IMR-90 (cell line): ENCODE results near the gene HDGFL2. TPM values are rescaled to one million over a fixed set of nuclear protein-coding genes. Genes with fewer than 3 reads are reported as not detected.

Experiments
- ATAC-seq: fragments of 200-7000 bp; cut with Tn5 transposase; 2 replicates; pipeline ENCODE4 v1.9.1; 2020; ENCODE audit warnings: low read depth, mild to moderate bottlenecking, moderate library complexity
- BruUV-seq: library from RNA; stranded (reverse); fragments of 400-500 nt; replicated peaks from 2 replicates; lab custom pipeline; 2021; lab: Mats Ljungman, UMichigan
- CTCF ChIA-PET: fragments of 300-600 bp; formaldehyde crosslinking; extraction: SDS; loops from one replicate; lab custom pipeline; 2021; ENCODE audit warnings: antibody characterized with exemption; lab: Yijun Ruan, JAX
- POLR2A ChIA-PET: fragments of 300-600 bp; sonication (Branson Sonifier 250); formaldehyde crosslinking; loops from one replicate; lab custom pipeline; 2022; ENCODE audit warnings: antibody characterized with exemption; ENCODE audit not compliant: unreplicated experiment; lab: Charles Lee
- DNase-seq: peaks from one replicate; pipeline ENCODE4 v3.0.0; 2013
- H2AFZ ChIP-seq: replicated peaks from 2 replicates; pipeline ENCODE3; 2013; ENCODE audit warnings: low read length, mild to moderate bottlenecking; ENCODE audit not compliant: poor library complexity
- H2AK5ac ChIP-seq: 2 replicates; pipeline ENCODE4 v1.6.1; 2013; ENCODE audit warnings: low read depth, low read length, inconsistent platforms
- H2AK9ac ChIP-seq: replicated peaks from 2 replicates; pipeline ENCODE3; 2013; ENCODE audit warnings: mild to moderate bottlenecking, low read depth, low read length, moderate library complexity; ENCODE audit not compliant: poor library complexity
- H2BK120ac ChIP-seq: 2 replicates; pipeline ENCODE4 v1.6.1; 2013; ENCODE audit warnings: low read depth, low read length, inconsistent platforms
- H2BK15ac ChIP-seq: 3 replicates; pipeline ENCODE4 v1.6.1; 2013; ENCODE audit warnings: low read depth, low read length, inconsistent platforms
- H2BK20ac ChIP-seq: 2 replicates; pipeline ENCODE4 v1.6.1; 2013; ENCODE audit warnings: low read depth, mild to moderate bottlenecking, inconsistent platforms, low read length, moderate library complexity
- H2BK5ac ChIP-seq: 2 replicates; pipeline ENCODE4 v1.6.1; 2013; ENCODE audit warnings: mild to moderate bottlenecking, low read depth, low read length, inconsistent platforms; ENCODE audit not compliant: poor library complexity, severe bottlenecking
- H3K14ac ChIP-seq: replicated peaks from 2 replicates; pipeline ENCODE4 v1.6.1; 2013; ENCODE audit warnings: low read depth, low read length, inconsistent platforms
- H3K18ac ChIP-seq: 2 replicates; pipeline ENCODE4 v1.6.1; 2013; ENCODE audit warnings: low read depth, low read length, control low read depth
- H3K23ac ChIP-seq: 2 replicates; pipeline ENCODE4 v1.6.1; 2013; ENCODE audit warnings: low read depth, low read length, inconsistent platforms
- H3K27ac ChIP-seq: 2 replicates; pipeline ENCODE4 v1.5.1; 2013; ENCODE audit warnings: mild to moderate bottlenecking, control low read depth, low read length; ENCODE audit not compliant: insufficient read depth
- H3K27me3 ChIP-seq: 2 replicates; pipeline ENCODE4 v1.6.1; 2013; ENCODE audit warnings: low read length; ENCODE audit not compliant: control insufficient read depth, insufficient read depth
- H3K36me3 ChIP-seq: 2 replicates; pipeline ENCODE4 v1.6.1; 2013; ENCODE audit warnings: low read length, mixed read lengths; ENCODE audit not compliant: control insufficient read depth, insufficient read depth
- H3K4ac ChIP-seq: 2 replicates; pipeline ENCODE4 v1.6.1; 2013; ENCODE audit warnings: low read depth, low read length, inconsistent platforms
- H3K4me1 ChIP-seq: 2 replicates; pipeline ENCODE4 v1.6.1; 2013; ENCODE audit warnings: low read length, mixed read lengths; ENCODE audit not compliant: control insufficient read depth, insufficient read depth
- H3K4me2 ChIP-seq: 2 replicates; pipeline ENCODE4 v1.6.1; 2013; ENCODE audit warnings: low read depth, mild to moderate bottlenecking, control low read depth, low read length, moderate library complexity
- H3K4me3 ChIP-seq: 2 replicates; pipeline ENCODE4 v1.5.1; 2013; ENCODE audit warnings: low read depth, mild to moderate bottlenecking, control low read depth, low read length, moderate library complexity; ENCODE audit not compliant: insufficient read depth
- H3K56ac ChIP-seq: 2 replicates; pipeline ENCODE4 v1.6.1; 2013; ENCODE audit warnings: low read length, inconsistent platforms; ENCODE audit not compliant: insufficient read depth; ENCODE audit errors: extremely low read depth
- H3K79me1 ChIP-seq, 2 experiments: 2 replicates each; pipeline ENCODE4 v1.6.1; 2013; ENCODE audit warnings: low read length in 2 of 2, inconsistent platforms in 1 of 2, low read depth in 1 of 2
- H3K9ac ChIP-seq: 2 replicates; pipeline ENCODE4 v1.6.1; 2013; ENCODE audit warnings: low read depth, low read length, control low read depth
- H3K9me1 ChIP-seq: 2 replicates; pipeline ENCODE4 v1.6.1; 2013; ENCODE audit warnings: low read length, inconsistent platforms; ENCODE audit not compliant: insufficient read depth
- H3K9me3 ChIP-seq: 2 replicates; pipeline ENCODE4 v1.6.1; 2013; ENCODE audit warnings: low read length; ENCODE audit not compliant: control insufficient read depth, insufficient read depth
- H4K20me1 ChIP-seq: 2 replicates; pipeline ENCODE4 v1.6.1; 2013; ENCODE audit warnings: low read length, inconsistent platforms; ENCODE audit not compliant: insufficient read depth
- H4K5ac ChIP-seq: 2 replicates; pipeline ENCODE4 v1.6.1; 2013; ENCODE audit warnings: mild to moderate bottlenecking, low read depth, low read length, control low read depth
- H4K8ac ChIP-seq, 2 experiments: 2 replicates each; pipeline ENCODE4 v1.6.1; 2013; ENCODE audit warnings: low read depth in 2 of 2, low read length in 2 of 2, control low read depth in 1 of 2, inconsistent platforms in 1 of 2
- H4K91ac ChIP-seq: 2 replicates; pipeline ENCODE4 v1.6.1; 2013; ENCODE audit warnings: low read depth, low read length, inconsistent platforms; ENCODE audit not compliant: insufficient read depth
- BHLHE40 ChIP-seq: fragments of 150-350 bp; IDR thresholded peaks from 2 replicates; pipeline ENCODE4 v1.6.1; 2016; ENCODE audit warnings: mild to moderate bottlenecking, low read depth, low read length
- CEBPB ChIP-seq: IDR thresholded peaks from 2 replicates; pipeline ENCODE4 v1.6.1; 2012; ENCODE audit warnings: low read depth, low read length, improper control_type of control experiment
- CHD1 ChIP-seq: IDR thresholded peaks from 2 replicates; pipeline ENCODE4 v1.6.1; 2012; ENCODE audit warnings: low read depth, low read length, improper control_type of control experiment
- CTCF ChIP-seq: conservative IDR thresholded peaks from 2 replicates; pipeline ENCODE4 v1.5.1; 2012; ENCODE audit warnings: mild to moderate bottlenecking, low read depth, low read length, improper control_type of control experiment
- ELK1 ChIP-seq: fragments of 150-350 bp; IDR thresholded peaks from 2 replicates; pipeline ENCODE4 v1.6.1; 2016; ENCODE audit warnings: low read depth, mild to moderate bottlenecking, low read length, moderate library complexity, borderline replicate concordance
- FOS ChIP-seq: fragments of 150-350 bp; IDR thresholded peaks from 2 replicates; pipeline ENCODE4 v1.6.1; 2016; ENCODE audit warnings: low read depth, low read length
- MAFK ChIP-seq: IDR thresholded peaks from 2 replicates; pipeline ENCODE4 v1.6.1; 2012; ENCODE audit warnings: low read depth, low read length, improper control_type of control experiment
- MAZ ChIP-seq: IDR thresholded peaks from 2 replicates; pipeline ENCODE4 v1.6.1; 2012; ENCODE audit warnings: low read depth, mild to moderate bottlenecking, low read length, improper control_type of control experiment, moderate library complexity, borderline replicate concordance
- MXI1 ChIP-seq: IDR thresholded peaks from 2 replicates; pipeline ENCODE4 v1.6.1; 2012; ENCODE audit warnings: low read depth, mild to moderate bottlenecking, low read length, moderate library complexity, borderline replicate concordance
- NFE2L2 ChIP-seq: fragments of 150-350 bp; IDR thresholded peaks from 2 replicates; pipeline ENCODE4 v1.6.1; 2016; ENCODE audit warnings: low read depth, mild to moderate bottlenecking, low read length
- POLR2A ChIP-seq: IDR thresholded peaks from 2 replicates; pipeline ENCODE4 v1.6.1; 2012; ENCODE audit warnings: mild to moderate bottlenecking, low read depth, low read length
- RAD21 ChIP-seq: IDR thresholded peaks from 2 replicates; pipeline ENCODE4 v1.6.1; 2012; ENCODE audit warnings: low read length, improper control_type of control experiment
- RCOR1 ChIP-seq: IDR thresholded peaks from 2 replicates; pipeline ENCODE4 v1.6.1; 2012; ENCODE audit warnings: mild to moderate bottlenecking, low read length, improper control_type of control experiment; ENCODE audit not compliant: insufficient replicate concordance
- SMC3 ChIP-seq: fragments of 150-350 bp; IDR thresholded peaks from 2 replicates; pipeline ENCODE4 v1.6.1; 2016; ENCODE audit warnings: low read depth, mild to moderate bottlenecking, antibody characterized with exemption, low read length, moderate library complexity
- USF2 ChIP-seq: fragments of 150-350 bp; IDR thresholded peaks from 2 replicates; pipeline ENCODE4 v1.6.1; 2017; ENCODE audit warnings: mild to moderate bottlenecking, antibody characterized with exemption, low read length, low read depth
- WGBS, 2 experiments: methylation state at CpG; one replicate each; pipeline versions ENCODE4 v1.1.5 to v1.1.7; 2013; ENCODE audit warnings: missing lambda C conversion rate in 2 of 2; ENCODE audit not compliant: insufficient read length in 1 of 2; ENCODE audit errors: extremely low coverage in 2 of 2; 5-methylcytosine and 5-hydroxymethylcytosine counted together
- dilution Hi-C: fragments of 300-500 bp; cut with HindIII; formaldehyde crosslinking; loops from one replicate; pipeline ENCODE4 v1.14.3; 2018; ENCODE audit warnings: low sequenced_read_pairs; ENCODE audit not compliant: unreplicated experiment
- in situ Hi-C: fragments of 300-500 bp; cut with MboI; formaldehyde crosslinking; loops from 3 replicates; pipeline ENCODE4 v1.14.3; 2019; ENCODE audit warnings: low sequenced_read_pairs, inconsistent platforms, mixed read lengths
- intact Hi-C: fragments of 100-400 bp; cut with micrococcal nuclease; formaldehyde crosslinking; loops from 2 replicates; pipeline ENCODE4 v1.10.0; 2022
- polyA plus RNA-seq, 3 experiments: library from polyadenylated mRNA; depleted of rRNA; stranded (reverse); fragments of >200 nt; gene quantifications; 2 replicates each; pipeline ENCODE4 v1.2.3, GENCODE V29; 2012; ENCODE audit warnings: low replicate concordance in 1 of 3
- total RNA-seq: library from RNA; depleted of rRNA; stranded (reverse); fragments of >200 nt; gene quantifications from 2 replicates; pipeline ENCODE4 v1.2.3, GENCODE V29; 2012

HDGFL2 gene
- total and polyA plus RNA-seq, 2 of the 4 experiments (the other 2 are of a cell fraction) = 35.8 to 48.5 TPM

GRCh38 chr19:4448147-4448985 is 23.7 kb upstream of the HDGFL2 start:
- H4K5ac ChIP-seq = no peak overlapping the region
- no peak overlapping the region for H3K23ac ChIP-seq
- WGBS, 2 experiments = 74% methylated on average over 14 of the region's 30 CpGs; no CpG with 5 or more reads in 1 of the 2 experiments
- H2AFZ ChIP-seq = no peak overlapping the region
- no peak overlapping the region for H3K27ac ChIP-seq
- no peak overlapping the region for H3K4me2 ChIP-seq
- H2AK5ac ChIP-seq = no peak overlapping the region
- H2AK9ac ChIP-seq = peak overlapping the region; percentile 13
- H3K27me3 ChIP-seq = no peaks in the 10 kb centered on the region
- peaks cover 77% of the 10 kb centered on the region for H3K36me3 ChIP-seq
- H3K9me3 ChIP-seq = no peaks in the 10 kb centered on the region
- intact Hi-C loops = no loop called here
- no peak overlapping the region for H3K18ac ChIP-seq
- H3K4me1 ChIP-seq = no peaks in the 10 kb centered on the region; the same call in 1 of the 2 replicates
- H4K20me1 ChIP-seq = peaks cover 10% of the 10 kb centered on the region; the same call in 1 of the 2 replicates
- no TSS peak for BruUV-seq
- in situ Hi-C loops = no loop called here
- no peak overlapping the region for H4K8ac ChIP-seq
- no peak overlapping the region for H3K14ac ChIP-seq
- dilution Hi-C loops = no loop called here
- no peak overlapping the region for H2BK20ac ChIP-seq
- H3K9me1 ChIP-seq = no peaks in the 10 kb centered on the region
- H2BK120ac ChIP-seq = no peak overlapping the region
- no peak overlapping the region for H3K56ac ChIP-seq
- H3K79me1 ChIP-seq = peaks cover 0 to 42% of the 10 kb centered on the region in 2 experiments; a peak in 3 of 4 replicates
- H3K9ac ChIP-seq = no peak overlapping the region
- POLR2A ChIA-PET = no interaction called here
- H3K4ac ChIP-seq = no peak overlapping the region
- H2BK5ac ChIP-seq = no peak overlapping the region
- DNase-seq = no peak
- CTCF ChIA-PET = no interaction called here
- no peak overlapping the region for H2BK15ac ChIP-seq
- H4K91ac ChIP-seq = no peak overlapping the region
- H3K4me3 ChIP-seq = no peak overlapping the region
- ATAC-seq = no peak
- TF ChIP-seq BHLHE40 (no peak), RAD21 (no peak), NFE2L2 (no peak), MAFK (no peak), MAZ (no peak), FOS (no peak), CEBPB (no peak), USF2 (no peak), CTCF (no peak), MXI1 (no peak), RCOR1 (no peak), POLR2A (no peak), SMC3 (no peak), CHD1 (no peak), ELK1 (no peak)
